GM12874 (cell line): ENCODE data around the gene PASK.

Experiments
- CTCF ChIP-seq: IDR thresholded peaks from 2 replicates; pipeline ENCODE4 v1.5.1; 2011; ENCODE audit warnings: low read depth, mild to moderate bottlenecking, control low read depth, low read length, moderate library complexity; ENCODE audit not compliant: insufficient read depth

The PASK gene

GRCh38 chr2:241159116-241159515 lies 9.8 kb upstream of the PASK start:
- no peak for TF ChIP-seq CTCF

- no peak for TF ChIP-seq CTCF
These were observed 9.3 kb upstream of the PASK start for GRCh38 chr2:241158546-241158900.

GRCh38 chr2:241157841-241158545 lies 8.7 kb upstream of the PASK start:
- no peak for TF ChIP-seq CTCF

- no peak for TF ChIP-seq CTCF
These were observed 7.7 kb upstream of the PASK start for GRCh38 chr2:241156971-241157441.

- no peak for TF ChIP-seq CTCF
These were observed 6.7 kb upstream of the PASK start for GRCh38 chr2:241155936-241156335.

GRCh38 chr2:241154915-241155314 lies 5.6 kb upstream of the PASK start:
- TF ChIP-seq CTCF: no peak

GRCh38 chr2:241153616-241154015 lies 4.3 kb upstream of the PASK start:
- TF ChIP-seq CTCF: no peak
